WTC11 (cell line): Measurements from ENCODE around the gene CNTNAP2. TPM values are rescaled to one million over a fixed set of nuclear protein-coding genes. Genes with fewer than 3 reads are reported as not detected.

Experiments used
- ATAC-seq: fragments of 200-7000 bp; cut with Tn5 transposase; 2 replicates; pipeline ENCODE4 v1.10.0; 2021; ENCODE audit warnings: mild to moderate bottlenecking, moderate library complexity
- CTCF ChIA-PET: fragments of 300-600 bp; sonication (Branson Sonifier 250); formaldehyde crosslinking; loops from one replicate; lab custom pipeline; 2021; ENCODE audit warnings: antibody characterized with exemption; lab: Charles Lee
- POLR2A ChIA-PET: fragments of 350-600 bp; sonication (Branson Sonifier 250); formaldehyde crosslinking; loops from one replicate; lab custom pipeline; 2021; ENCODE audit warnings: antibody characterized with exemption; lab: Charles Lee
- DNase-seq: peaks from one replicate; pipeline ENCODE4 v3.0.0; 2021; ENCODE audit warnings: low spot score
- H3K27ac Mint-ChIP-seq: 2 replicates; pipeline ENCODE4 v1.8.0; 2021; ENCODE audit warnings: mixed read lengths
- H3K27me3 Mint-ChIP-seq: 2 replicates; pipeline ENCODE4 v1.8.0; 2021; ENCODE audit warnings: low read depth, mild to moderate bottlenecking, moderate library complexity, mixed read lengths
- H3K36me3 Mint-ChIP-seq: 2 replicates; pipeline ENCODE4 v1.8.0; 2021; ENCODE audit warnings: mixed read lengths
- H3K4me1 Mint-ChIP-seq: 2 replicates; pipeline ENCODE4 v1.8.0; 2022; ENCODE audit warnings: mixed read lengths
- H3K4me3 Mint-ChIP-seq: 2 replicates; pipeline ENCODE4 v1.8.0; 2021; ENCODE audit warnings: mild to moderate bottlenecking, moderate library complexity, mixed read lengths
- H3K9me3 Mint-ChIP-seq: 2 replicates; pipeline ENCODE4 v1.8.0; 2021; ENCODE audit warnings: mixed read lengths
- ATF1 ChIP-seq: sonication (generic); formaldehyde crosslinking; IDR thresholded peaks from 2 replicates; pipeline ENCODE4 v1.8.1; 2023; ENCODE audit warnings: mild to moderate bottlenecking, moderate library complexity, missing genetic modification reagents
- ATF3 ChIP-seq: sonication (generic); formaldehyde crosslinking; conservative IDR thresholded peaks from 2 replicates; pipeline ENCODE4 v1.8.1; 2022; ENCODE audit warnings: mild to moderate bottlenecking, missing genetic modification reagents
- CDX4 ChIP-seq: fragments of 250-450 bp; sonication (Bioruptor Pico); IDR thresholded peaks from 2 replicates; pipeline ENCODE4 v1.9.0; 2021; ENCODE audit warnings: moderate library complexity, mild to moderate bottlenecking, inconsistent platforms, borderline replicate concordance
- CREM ChIP-seq: sonication (generic); formaldehyde crosslinking; IDR thresholded peaks from 2 replicates; pipeline ENCODE4 v1.8.1; 2022; ENCODE audit warnings: mild to moderate bottlenecking, missing genetic modification reagents, moderate library complexity
- CTCF ChIP-seq: fragments of 200-600 bp; IDR thresholded peaks from 2 replicates; pipeline ENCODE4 v1.8.0; 2022; ENCODE audit warnings: antibody characterized with exemption
- E2F1 ChIP-seq: sonication (generic); formaldehyde crosslinking; IDR thresholded peaks from 2 replicates; pipeline ENCODE4 v1.8.0; 2022; ENCODE audit warnings: mild to moderate bottlenecking, missing genetic modification reagents
- FOXP4 ChIP-seq: sonication (generic); formaldehyde crosslinking; IDR thresholded peaks from 2 replicates; pipeline ENCODE4 v1.8.0; 2022; ENCODE audit warnings: mild to moderate bottlenecking, missing genetic modification reagents
- HMGXB4 ChIP-seq: sonication (generic); formaldehyde crosslinking; IDR thresholded peaks from 2 replicates; pipeline ENCODE4 v1.8.1; 2023; ENCODE audit warnings: mild to moderate bottlenecking, moderate library complexity, missing genetic modification reagents
- KAT7 ChIP-seq: sonication (generic); formaldehyde crosslinking; IDR thresholded peaks from 2 replicates; pipeline ENCODE4 v1.8.1; 2023; ENCODE audit warnings: missing genetic modification reagents, mild to moderate bottlenecking, borderline replicate concordance
- MXD4 ChIP-seq: fragments of 250-450 bp; sonication (Bioruptor Pico); IDR thresholded peaks from 2 replicates; pipeline ENCODE4 v1.8.0; 2021; ENCODE audit warnings: mild to moderate bottlenecking, moderate library complexity, borderline replicate concordance
- MYBL2 ChIP-seq: sonication (generic); formaldehyde crosslinking; IDR thresholded peaks from 2 replicates; pipeline ENCODE4 v1.8.1; 2023; ENCODE audit warnings: mild to moderate bottlenecking, moderate library complexity, missing genetic modification reagents
- RORB ChIP-seq: fragments of 250-450 bp; sonication (Bioruptor Pico); IDR thresholded peaks from 2 replicates; pipeline ENCODE4 v1.9.0; 2021; ENCODE audit warnings: mild to moderate bottlenecking
- SMAD4 ChIP-seq: sonication (generic); formaldehyde crosslinking; IDR thresholded peaks from 2 replicates; pipeline ENCODE4 v1.8.0; 2022; ENCODE audit warnings: mild to moderate bottlenecking, missing genetic modification reagents
- ZNF281 ChIP-seq: sonication (generic); formaldehyde crosslinking; IDR thresholded peaks from 2 replicates; pipeline ENCODE4 v1.8.0; 2023; ENCODE audit warnings: mild to moderate bottlenecking, missing genetic modification reagents
- ZNF423 ChIP-seq: fragments of 250-450 bp; sonication (Bioruptor Pico); IDR thresholded peaks from 2 replicates; pipeline ENCODE4 v2.1.2; 2022; ENCODE audit warnings: mild to moderate bottlenecking, moderate library complexity
- total RNA-seq: library from RNA; stranded (reverse); gene quantifications from 3 replicates; pipeline ENCODE4 v1.2.3, GENCODE V29; 2021
- TF ChIP-seq, protein P1 (sequence below): fragments of 250-450 bp; sonication (Bioruptor Pico); IDR thresholded peaks from 2 replicates; pipeline ENCODE4 v1.9.0; 2021; ENCODE audit warnings: mild to moderate bottlenecking
- TF ChIP-seq, protein P2 (sequence below): sonication (generic); formaldehyde crosslinking; IDR thresholded peaks from 2 replicates; pipeline ENCODE4 v1.8.0; 2023; ENCODE audit warnings: missing genetic modification reagents, mild to moderate bottlenecking, borderline replicate concordance
- TF ChIP-seq, protein P3 (sequence below): sonication (generic); formaldehyde crosslinking; IDR thresholded peaks from 2 replicates; pipeline ENCODE4 v1.8.0; 2022; ENCODE audit warnings: mild to moderate bottlenecking, missing genetic modification reagents

The CNTNAP2 gene
- total RNA-seq, 1 experiment from 2014 or later, result 63.8 TPM

- no peak for DNase-seq
- Mint-ChIP-seq H3K36me3 (peaks cover 4% of the 10 kb centered on the region), H3K4me1 (peaks cover 47% of the 10 kb centered on the region), H3K9me3 (no peaks in the 10 kb centered on the region), H3K4me3 (no peak overlapping the region), H3K27ac (no peak overlapping the region), H3K27me3 (no peaks in the 10 kb centered on the region)
- TF ChIP-seq CDX4 (no peak), ATF1 (no peak), RORB (CRISPR knock-in tag) (no peak), MYBL2 (CRISPR knock-in tag) (no peak), ATF3 (CRISPR knock-in tag) (no peak), KAT7 (CRISPR knock-in tag) (no peak), MXD4 (no peak), SMAD4 (no peak)
- TF ChIP-seq, protein P1, sequence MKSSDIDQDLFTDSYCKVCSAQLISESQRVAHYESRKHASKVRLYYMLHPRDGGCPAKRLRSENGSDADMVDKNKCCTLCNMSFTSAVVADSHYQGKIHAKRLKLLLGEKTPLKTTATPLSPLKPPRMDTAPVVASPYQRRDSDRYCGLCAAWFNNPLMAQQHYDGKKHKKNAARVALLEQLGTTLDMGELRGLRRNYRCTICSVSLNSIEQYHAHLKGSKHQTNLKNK, result no peak
- TF ChIP-seq, protein P2, sequence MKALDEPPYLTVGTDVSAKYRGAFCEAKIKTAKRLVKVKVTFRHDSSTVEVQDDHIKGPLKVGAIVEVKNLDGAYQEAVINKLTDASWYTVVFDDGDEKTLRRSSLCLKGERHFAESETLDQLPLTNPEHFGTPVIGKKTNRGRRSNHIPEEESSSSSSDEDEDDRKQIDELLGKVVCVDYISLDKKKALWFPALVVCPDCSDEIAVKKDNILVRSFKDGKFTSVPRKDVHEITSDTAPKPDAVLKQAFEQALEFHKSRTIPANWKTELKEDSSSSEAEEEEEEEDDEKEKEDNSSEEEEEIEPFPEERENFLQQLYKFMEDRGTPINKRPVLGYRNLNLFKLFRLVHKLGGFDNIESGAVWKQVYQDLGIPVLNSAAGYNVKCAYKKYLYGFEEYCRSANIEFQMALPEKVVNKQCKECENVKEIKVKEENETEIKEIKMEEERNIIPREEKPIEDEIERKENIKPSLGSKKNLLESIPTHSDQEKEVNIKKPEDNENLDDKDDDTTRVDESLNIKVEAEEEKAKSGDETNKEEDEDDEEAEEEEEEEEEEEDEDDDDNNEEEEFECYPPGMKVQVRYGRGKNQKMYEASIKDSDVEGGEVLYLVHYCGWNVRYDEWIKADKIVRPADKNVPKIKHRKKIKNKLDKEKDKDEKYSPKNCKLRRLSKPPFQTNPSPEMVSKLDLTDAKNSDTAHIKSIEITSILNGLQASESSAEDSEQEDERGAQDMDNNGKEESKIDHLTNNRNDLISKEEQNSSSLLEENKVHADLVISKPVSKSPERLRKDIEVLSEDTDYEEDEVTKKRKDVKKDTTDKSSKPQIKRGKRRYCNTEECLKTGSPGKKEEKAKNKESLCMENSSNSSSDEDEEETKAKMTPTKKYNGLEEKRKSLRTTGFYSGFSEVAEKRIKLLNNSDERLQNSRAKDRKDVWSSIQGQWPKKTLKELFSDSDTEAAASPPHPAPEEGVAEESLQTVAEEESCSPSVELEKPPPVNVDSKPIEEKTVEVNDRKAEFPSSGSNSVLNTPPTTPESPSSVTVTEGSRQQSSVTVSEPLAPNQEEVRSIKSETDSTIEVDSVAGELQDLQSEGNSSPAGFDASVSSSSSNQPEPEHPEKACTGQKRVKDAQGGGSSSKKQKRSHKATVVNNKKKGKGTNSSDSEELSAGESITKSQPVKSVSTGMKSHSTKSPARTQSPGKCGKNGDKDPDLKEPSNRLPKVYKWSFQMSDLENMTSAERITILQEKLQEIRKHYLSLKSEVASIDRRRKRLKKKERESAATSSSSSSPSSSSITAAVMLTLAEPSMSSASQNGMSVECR (CRISPR knock-in tag), result no peak
- TF ChIP-seq, protein P3, sequence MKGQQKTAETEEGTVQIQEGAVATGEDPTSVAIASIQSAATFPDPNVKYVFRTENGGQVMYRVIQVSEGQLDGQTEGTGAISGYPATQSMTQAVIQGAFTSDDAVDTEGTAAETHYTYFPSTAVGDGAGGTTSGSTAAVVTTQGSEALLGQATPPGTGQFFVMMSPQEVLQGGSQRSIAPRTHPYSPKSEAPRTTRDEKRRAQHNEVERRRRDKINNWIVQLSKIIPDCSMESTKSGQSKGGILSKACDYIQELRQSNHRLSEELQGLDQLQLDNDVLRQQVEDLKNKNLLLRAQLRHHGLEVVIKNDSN (CRISPR knock-in tag), result no peak
- no peak for ATAC-seq
- POLR2A ChIA-PET, result no interaction called here
- CTCF ChIA-PET, result no interaction called here
Measured at GRCh38 chr7:148403466-148403993, 2286.9 kb downstream of the CNTNAP2 start.

GRCh38 chr7:148408307-148408706 lies 2291.7 kb downstream of the CNTNAP2 start:
- no peak for DNase-seq
- ChIA-PET CTCF (no interaction called here), POLR2A (no interaction called here)
- peaks cover 22% of the 10 kb centered on the region for H3K4me1 Mint-ChIP-seq
- no peak for ATAC-seq
- H3K27me3 Mint-ChIP-seq, result no peaks in the 10 kb centered on the region
- no peak overlapping the region for H3K4me3 Mint-ChIP-seq
- H3K9me3 Mint-ChIP-seq, result no peaks in the 10 kb centered on the region
- peaks cover 11% of the 10 kb centered on the region for H3K36me3 Mint-ChIP-seq
- H3K27ac Mint-ChIP-seq, result no peak overlapping the region
- TF ChIP-seq E2F1 (no peak), ZNF281 (CRISPR knock-in tag) (no peak), ZNF423 (CRISPR knock-in tag) (no peak), FOXP4 (CRISPR knock-in tag) (no peak), CREM (CRISPR knock-in tag) (no peak), HMGXB4 (CRISPR knock-in tag) (no peak), CTCF (no peak), RORB (CRISPR knock-in tag) (no peak)
- TF ChIP-seq, protein P1, result no peak
